ENCODE measurements around the gene ZFYVE19. TPM values are rescaled to one million over a fixed set of nuclear protein-coding genes. Genes with fewer than 3 reads are reported as not detected.

The ZFYVE19 gene
- total RNA-seq, 1 donor from 2014 or later = 34.4 TPM

GRCh38 chr15:40789119-40789518, 17.8 kb upstream of the ZFYVE19 start:
- H3K27ac ChIP-seq = no peak overlapping the region
- no peaks in the 10 kb centered on the region for H3K36me3 ChIP-seq
- no peak for DNase-seq (ENCODE audit: extremely low spot score in 2 of 2)
- no peaks in the 10 kb centered on the region for H3K27me3 ChIP-seq
- peaks cover 40% of the 10 kb centered on the region for H3K4me1 ChIP-seq
- H3K9me3 ChIP-seq = no peaks in the 10 kb centered on the region
- TF ChIP-seq POLR2AphosphoS5 (IDR thresholded peaks at IDR 0.05; ENCODE audit: insufficient read depth in 1 of 2, low read depth in 1 of 2) = no peak
- no peak for TF ChIP-seq CTCF (IDR thresholded peaks at IDR 0.05)
- TF ChIP-seq POLR2A (IDR thresholded peaks at IDR 0.05) = no peak
- H3K4me3 ChIP-seq = no peak overlapping the region
- intact Hi-C loops (cut with DNase I) = no loop called here

GRCh38 chr15:40789999-40790398, 16.9 kb upstream of the ZFYVE19 start:
- Histone ChIP-seq H3K36me3 (no peaks in the 10 kb centered on the region), H3K4me1 (peaks cover 42% of the 10 kb centered on the region), H3K9me3 (no peaks in the 10 kb centered on the region), H3K27me3 (no peaks in the 10 kb centered on the region), H3K4me3 (no peak overlapping the region), H3K27ac (no peak overlapping the region)
- no peak for TF ChIP-seq POLR2AphosphoS5 (IDR thresholded peaks at IDR 0.05; ENCODE audit: insufficient read depth in 1 of 2, low read depth in 1 of 2)
- intact Hi-C loops (cut with DNase I) = no loop called here
- no peak for DNase-seq (ENCODE audit: extremely low spot score in 2 of 2)

- intact Hi-C loops (cut with DNase I) = no loop called here
- no peak for DNase-seq (ENCODE audit: extremely low spot score in 2 of 2)
- Histone ChIP-seq H3K4me1 (peaks cover 45% of the 10 kb centered on the region), H3K9me3 (no peaks in the 10 kb centered on the region), H3K27me3 (no peaks in the 10 kb centered on the region), H3K27ac (no peak overlapping the region), H3K36me3 (no peaks in the 10 kb centered on the region), H3K4me3 (no peak overlapping the region)
- no peak for TF ChIP-seq CTCF (IDR thresholded peaks at IDR 0.05)
- TF ChIP-seq POLR2AphosphoS5 (IDR thresholded peaks at IDR 0.05; ENCODE audit: insufficient read depth in 1 of 2, low read depth in 1 of 2) = no peak
Measured at GRCh38 chr15:40790718-40791117, 16.2 kb upstream of the ZFYVE19 start.

- Histone ChIP-seq H3K27ac (no peak overlapping the region), H3K4me1 (peaks cover 42% of the 10 kb centered on the region), H3K4me3 (no peak overlapping the region), H3K36me3 (no peaks in the 10 kb centered on the region), H3K27me3 (no peaks in the 10 kb centered on the region), H3K9me3 (no peaks in the 10 kb centered on the region)
- intact Hi-C loops (cut with DNase I) = no loop called here
- DNase-seq (ENCODE audit: extremely low spot score in 2 of 2) = no peak
- TF ChIP-seq POLR2AphosphoS5 (IDR thresholded peaks at IDR 0.05; ENCODE audit: insufficient read depth in 1 of 2, low read depth in 1 of 2) = no peak
- no peak for TF ChIP-seq CTCF (IDR thresholded peaks at IDR 0.05)
- TF ChIP-seq POLR2A (IDR thresholded peaks at IDR 0.05) = no peak
Measured at GRCh38 chr15:40792394-40792793, 14.5 kb upstream of the ZFYVE19 start.

- H3K9me3 ChIP-seq = no peaks in the 10 kb centered on the region
- no peak for TF ChIP-seq POLR2A (IDR thresholded peaks at IDR 0.05)
- TF ChIP-seq POLR2AphosphoS5 (IDR thresholded peaks at IDR 0.05; ENCODE audit: insufficient read depth in 1 of 2, low read depth in 1 of 2) = peak in 1 of 2 donors; percentile 53
- no peak for TF ChIP-seq CTCF (IDR thresholded peaks at IDR 0.05)
- no peak overlapping the region for H3K4me3 ChIP-seq
- DNase-seq (ENCODE audit: extremely low spot score in 2 of 2) = no peak
- H3K27ac ChIP-seq = no peak overlapping the region
- intact Hi-C loops (cut with DNase I) = no loop called here
- H3K36me3 ChIP-seq = no peaks in the 10 kb centered on the region
- H3K27me3 ChIP-seq = no peaks in the 10 kb centered on the region
- H3K4me1 ChIP-seq = peaks cover 33% of the 10 kb centered on the region
Measured at GRCh38 chr15:40793216-40793989, 13.5 kb upstream of the ZFYVE19 start.
